ENCODE data around the gene VAMP7. TPM values are rescaled to one million over a fixed set of nuclear protein-coding genes. Genes with fewer than 3 reads are reported as not detected.
"Not testable (repeated sequence)": the region's sequence is repeated elsewhere in the genome, so short reads cannot be mapped to it uniquely, and the experiment has no call there.

The VAMP7 gene
- total RNA-seq, 1 experiment from 2014 or later, result 31.5 TPM

DNA sequence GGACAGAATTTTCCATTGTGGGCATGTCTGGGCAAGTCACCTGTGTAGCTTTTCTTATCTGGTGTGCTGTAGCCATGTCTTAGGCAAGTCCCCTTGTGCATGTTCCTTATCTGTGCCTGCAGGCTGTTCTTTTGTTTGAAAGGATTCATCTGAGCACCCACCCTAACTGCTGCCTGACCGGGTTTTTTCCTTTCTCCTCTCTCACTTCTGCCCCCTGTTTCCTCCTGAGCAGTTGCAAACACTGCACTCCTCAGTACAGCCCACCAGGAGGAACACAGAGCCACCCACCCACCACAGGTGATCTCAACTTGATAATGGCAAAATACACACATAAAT, 87.1 kb downstream of the VAMP7 start:
- BruUV-seq (replicated peaks), result no TSS peak
- Histone ChIP-seq H3K4me1 (peaks cover 5% of the 10 kb centered on the region; the same call in 1 of the 2 replicates), H3K9me3 (0 out of 2 replicates have a peak, but pooled peaks cover 7% of the 10 kb centered on the region), H3K27me3 (replicated peaks; ENCODE audit: control insufficient read depth, insufficient read depth, low read length) (no peaks in the 10 kb centered on the region), H3K36me3 (ENCODE audit: control insufficient read depth, insufficient read depth, low read length) (no peaks in the 10 kb centered on the region), H3K4me3 (ENCODE audit: low read depth, low read length) (no peak overlapping the region)
- no peak for DNase-seq
- TF ChIP-seq, protein P1, sequence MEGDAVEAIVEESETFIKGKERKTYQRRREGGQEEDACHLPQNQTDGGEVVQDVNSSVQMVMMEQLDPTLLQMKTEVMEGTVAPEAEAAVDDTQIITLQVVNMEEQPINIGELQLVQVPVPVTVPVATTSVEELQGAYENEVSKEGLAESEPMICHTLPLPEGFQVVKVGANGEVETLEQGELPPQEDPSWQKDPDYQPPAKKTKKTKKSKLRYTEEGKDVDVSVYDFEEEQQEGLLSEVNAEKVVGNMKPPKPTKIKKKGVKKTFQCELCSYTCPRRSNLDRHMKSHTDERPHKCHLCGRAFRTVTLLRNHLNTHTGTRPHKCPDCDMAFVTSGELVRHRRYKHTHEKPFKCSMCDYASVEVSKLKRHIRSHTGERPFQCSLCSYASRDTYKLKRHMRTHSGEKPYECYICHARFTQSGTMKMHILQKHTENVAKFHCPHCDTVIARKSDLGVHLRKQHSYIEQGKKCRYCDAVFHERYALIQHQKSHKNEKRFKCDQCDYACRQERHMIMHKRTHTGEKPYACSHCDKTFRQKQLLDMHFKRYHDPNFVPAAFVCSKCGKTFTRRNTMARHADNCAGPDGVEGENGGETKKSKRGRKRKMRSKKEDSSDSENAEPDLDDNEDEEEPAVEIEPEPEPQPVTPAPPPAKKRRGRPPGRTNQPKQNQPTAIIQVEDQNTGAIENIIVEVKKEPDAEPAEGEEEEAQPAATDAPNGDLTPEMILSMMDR (IDR thresholded peaks at IDR 0.05; ENCODE audit: insufficient read depth in 1 of 2, low read depth in 1 of 2, low read length in 1 of 2, severe bottlenecking in 1 of 2, unreplicated experiment in 1 of 2), result no peak
- CTCF ChIA-PET, result no interaction called here
- intact Hi-C loops (cut with micrococcal nuclease; ENCODE audit: unreplicated experiment), result no loop called here
- Mint-ChIP-seq H3K27me3 (ENCODE audit: insufficient read depth, unreplicated experiment) (no peaks in the 10 kb centered on the region), H3K9me3 (ENCODE audit: unreplicated experiment) (peaks cover 9% of the 10 kb centered on the region), H3K27ac (ENCODE audit: unreplicated experiment) (no peak overlapping the region), H3K36me3 (ENCODE audit: insufficient read depth, unreplicated experiment) (no peaks in the 10 kb centered on the region), H3K4me3 (ENCODE audit: unreplicated experiment) (no peak overlapping the region), H3K4me1 (ENCODE audit: low read depth, unreplicated experiment) (no peaks in the 10 kb centered on the region)
- POLR2A ChIA-PET, result no interaction called here

DNA sequence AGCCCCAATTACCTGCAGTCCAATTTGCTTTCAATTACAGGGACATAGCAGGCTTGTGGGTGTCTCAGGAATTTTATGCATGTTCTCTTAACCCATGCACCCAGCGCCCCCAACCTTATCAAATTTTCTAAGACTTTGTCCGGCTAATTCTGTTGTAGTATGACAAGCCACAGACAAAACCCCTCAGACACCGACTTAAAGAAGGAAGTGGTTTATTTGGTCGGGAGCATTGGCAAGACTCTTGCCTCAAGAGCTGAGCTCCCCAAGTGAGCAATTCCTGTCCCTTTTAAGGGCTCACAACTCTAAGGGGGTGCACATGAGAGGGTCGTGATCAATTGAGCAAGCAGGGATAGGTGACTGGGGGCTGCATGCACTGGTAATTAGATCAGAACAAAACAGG, 87.6 kb downstream of the VAMP7 start:
- H3K9me3 Mint-ChIP-seq (ENCODE audit: unreplicated experiment), result peaks cover 9% of the 10 kb centered on the region
- intact Hi-C loops (cut with micrococcal nuclease; ENCODE audit: unreplicated experiment), result no loop called here

DNA sequence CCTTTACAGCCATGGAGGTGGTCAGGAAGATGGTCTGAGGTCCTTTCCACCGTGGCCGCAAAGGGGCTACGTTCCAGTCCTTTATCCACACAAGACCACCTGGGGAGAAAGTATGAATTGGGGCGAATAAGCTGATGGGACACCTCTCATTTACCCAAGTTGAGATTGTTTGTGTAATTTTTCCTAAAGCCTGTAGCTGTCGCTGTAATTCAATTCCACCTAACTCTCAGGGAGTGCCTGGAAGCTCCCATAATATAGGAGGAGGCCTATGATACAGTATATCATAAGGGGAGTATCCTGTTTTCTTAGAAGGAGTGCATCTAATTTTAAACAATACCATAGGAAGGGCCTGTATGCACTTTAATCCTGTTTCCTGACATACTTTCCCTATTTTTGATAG, 90.5 kb downstream of the VAMP7 start:
- H3K27me3 Mint-ChIP-seq (ENCODE audit: insufficient read depth, unreplicated experiment); H3K27ac Mint-ChIP-seq (ENCODE audit: unreplicated experiment); DNase-seq; POLR2A ChIA-PET; CTCF ChIA-PET; H3K4me1 Mint-ChIP-seq (ENCODE audit: low read depth, unreplicated experiment); H3K36me3 Mint-ChIP-seq (ENCODE audit: insufficient read depth, unreplicated experiment); H3K36me3 ChIP-seq (ENCODE audit: control insufficient read depth, insufficient read depth, low read length); H3K4me3 ChIP-seq (ENCODE audit: low read depth, low read length); H3K4me1 ChIP-seq; H3K9me3 Mint-ChIP-seq (ENCODE audit: unreplicated experiment); H3K27me3 ChIP-seq (replicated peaks; ENCODE audit: control insufficient read depth, insufficient read depth, low read length); H3K4me3 Mint-ChIP-seq (ENCODE audit: unreplicated experiment); H3K9me3 ChIP-seq; BruUV-seq (replicated peaks); intact Hi-C loops (cut with micrococcal nuclease; ENCODE audit: unreplicated experiment): not testable (repeated sequence)

More for the DNA sequence above, 87.6 kb downstream of the VAMP7 start:
- Mint-ChIP-seq H3K4me3 (ENCODE audit: unreplicated experiment) (no peak overlapping the region), H3K36me3 (ENCODE audit: insufficient read depth, unreplicated experiment) (no peaks in the 10 kb centered on the region), H3K27me3 (ENCODE audit: insufficient read depth, unreplicated experiment) (no peaks in the 10 kb centered on the region), H3K27ac (ENCODE audit: unreplicated experiment) (no peak overlapping the region), H3K4me1 (ENCODE audit: low read depth, unreplicated experiment) (no peaks in the 10 kb centered on the region)
- TF ChIP-seq, protein P1 (IDR thresholded peaks at IDR 0.05; ENCODE audit: insufficient read depth in 1 of 2, low read depth in 1 of 2, low read length in 1 of 2, severe bottlenecking in 1 of 2, unreplicated experiment in 1 of 2), result no peak
- H3K36me3 ChIP-seq (ENCODE audit: control insufficient read depth, insufficient read depth, low read length), result no peaks in the 10 kb centered on the region
- DNase-seq, result no peak
- 0 out of 2 replicates have a peak, but pooled peaks cover 2% of the 10 kb centered on the region for H3K9me3 ChIP-seq
- no TSS peak for BruUV-seq (replicated peaks)
- H3K4me1 ChIP-seq, result no peaks in the 10 kb centered on the region
- H3K27me3 ChIP-seq (replicated peaks; ENCODE audit: control insufficient read depth, insufficient read depth, low read length), result no peaks in the 10 kb centered on the region
- ChIA-PET CTCF (no interaction called here), POLR2A (no interaction called here)
- no peak overlapping the region for H3K4me3 ChIP-seq (ENCODE audit: low read depth, low read length)

DNA sequence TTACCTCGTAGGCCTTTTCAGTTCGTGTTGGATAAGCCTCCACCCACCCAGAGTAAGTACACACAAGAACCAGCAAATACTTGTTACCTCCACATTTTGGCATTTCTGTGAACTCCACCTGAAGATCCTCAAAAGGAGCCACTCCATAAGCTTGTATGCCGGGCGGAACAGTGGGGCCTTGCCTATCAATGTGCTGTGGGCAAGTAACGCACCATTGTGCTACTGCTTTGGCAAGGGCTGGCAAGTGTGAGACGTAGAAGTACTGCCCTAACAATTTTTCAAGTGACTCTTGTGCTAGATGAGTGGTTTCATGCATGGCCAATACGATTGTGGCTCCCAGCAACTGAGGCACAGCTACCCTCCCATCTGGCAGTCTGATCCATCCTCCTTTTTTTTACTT, 91.1 kb downstream of the VAMP7 start:
- H3K36me3 Mint-ChIP-seq (ENCODE audit: insufficient read depth, unreplicated experiment); H3K4me1 Mint-ChIP-seq (ENCODE audit: low read depth, unreplicated experiment); H3K4me3 Mint-ChIP-seq (ENCODE audit: unreplicated experiment); POLR2A ChIA-PET; H3K4me3 ChIP-seq (ENCODE audit: low read depth, low read length); CTCF ChIA-PET; H3K4me1 ChIP-seq; H3K27me3 Mint-ChIP-seq (ENCODE audit: insufficient read depth, unreplicated experiment); H3K27ac Mint-ChIP-seq (ENCODE audit: unreplicated experiment); intact Hi-C loops (cut with micrococcal nuclease; ENCODE audit: unreplicated experiment); H3K9me3 Mint-ChIP-seq (ENCODE audit: unreplicated experiment); H3K36me3 ChIP-seq (ENCODE audit: control insufficient read depth, insufficient read depth, low read length); H3K27me3 ChIP-seq (replicated peaks; ENCODE audit: control insufficient read depth, insufficient read depth, low read length); H3K9me3 ChIP-seq; DNase-seq; BruUV-seq (replicated peaks): not testable (repeated sequence)

Data from Caco-2 (cell line).